Measurements from ENCODE around the gene TCF3.
"Not testable (repeated sequence)": the region's sequence is repeated elsewhere in the genome, so short reads cannot be mapped to it uniquely, and the experiment has no call there.

The TCF3 gene

DNA sequence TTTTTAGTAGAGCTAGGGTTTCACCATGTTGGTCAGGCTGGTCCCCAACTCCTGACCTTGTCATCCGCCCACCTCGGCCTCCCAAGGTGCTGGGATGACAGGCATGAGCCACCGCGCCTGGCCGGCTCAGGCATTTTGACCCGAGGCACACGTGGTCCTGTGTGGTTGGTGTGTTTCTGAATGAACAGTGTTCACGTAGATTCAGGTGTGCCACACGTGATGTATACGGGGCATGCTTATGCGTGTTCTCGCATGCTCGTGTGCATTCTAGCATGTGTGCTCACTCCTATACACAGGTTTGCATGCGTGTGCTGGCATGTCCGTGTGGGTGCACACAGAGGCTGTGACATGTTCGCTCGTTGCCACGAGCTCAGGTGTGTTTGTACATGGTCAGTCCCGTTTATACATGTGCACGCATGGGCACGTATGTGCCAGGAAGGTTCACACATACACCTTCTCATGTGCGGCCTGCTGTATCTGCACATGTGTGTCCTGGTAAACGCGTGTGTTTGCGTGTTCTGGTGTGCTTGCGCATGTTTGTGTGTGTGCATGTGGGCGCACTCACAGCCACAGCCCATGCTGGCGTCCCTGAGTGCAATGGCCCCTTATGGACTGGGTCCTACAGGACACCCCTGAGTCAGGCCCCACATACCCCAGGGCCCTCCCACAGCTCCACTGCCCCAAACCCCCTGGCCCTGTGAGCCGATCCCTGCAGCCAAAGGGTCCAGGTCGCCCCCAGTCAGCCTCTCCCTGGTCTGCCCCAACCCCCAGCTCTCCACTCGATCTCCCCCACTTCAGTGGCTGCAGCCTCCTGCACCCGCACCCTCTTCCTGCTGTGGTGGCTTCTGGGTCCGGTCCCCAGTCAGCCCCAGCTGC is 20.6 kb upstream of the TCF3 start:
- TF ChIP-seq, protein P1, sequence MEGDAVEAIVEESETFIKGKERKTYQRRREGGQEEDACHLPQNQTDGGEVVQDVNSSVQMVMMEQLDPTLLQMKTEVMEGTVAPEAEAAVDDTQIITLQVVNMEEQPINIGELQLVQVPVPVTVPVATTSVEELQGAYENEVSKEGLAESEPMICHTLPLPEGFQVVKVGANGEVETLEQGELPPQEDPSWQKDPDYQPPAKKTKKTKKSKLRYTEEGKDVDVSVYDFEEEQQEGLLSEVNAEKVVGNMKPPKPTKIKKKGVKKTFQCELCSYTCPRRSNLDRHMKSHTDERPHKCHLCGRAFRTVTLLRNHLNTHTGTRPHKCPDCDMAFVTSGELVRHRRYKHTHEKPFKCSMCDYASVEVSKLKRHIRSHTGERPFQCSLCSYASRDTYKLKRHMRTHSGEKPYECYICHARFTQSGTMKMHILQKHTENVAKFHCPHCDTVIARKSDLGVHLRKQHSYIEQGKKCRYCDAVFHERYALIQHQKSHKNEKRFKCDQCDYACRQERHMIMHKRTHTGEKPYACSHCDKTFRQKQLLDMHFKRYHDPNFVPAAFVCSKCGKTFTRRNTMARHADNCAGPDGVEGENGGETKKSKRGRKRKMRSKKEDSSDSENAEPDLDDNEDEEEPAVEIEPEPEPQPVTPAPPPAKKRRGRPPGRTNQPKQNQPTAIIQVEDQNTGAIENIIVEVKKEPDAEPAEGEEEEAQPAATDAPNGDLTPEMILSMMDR (IDR thresholded peaks at IDR 0.05): no peak
- no peak overlapping the region for H3K4me3 ChIP-seq
- no peak overlapping the region for H3K27ac ChIP-seq
- no peak for DNase-seq (ENCODE audit: low spot score)

DNA sequence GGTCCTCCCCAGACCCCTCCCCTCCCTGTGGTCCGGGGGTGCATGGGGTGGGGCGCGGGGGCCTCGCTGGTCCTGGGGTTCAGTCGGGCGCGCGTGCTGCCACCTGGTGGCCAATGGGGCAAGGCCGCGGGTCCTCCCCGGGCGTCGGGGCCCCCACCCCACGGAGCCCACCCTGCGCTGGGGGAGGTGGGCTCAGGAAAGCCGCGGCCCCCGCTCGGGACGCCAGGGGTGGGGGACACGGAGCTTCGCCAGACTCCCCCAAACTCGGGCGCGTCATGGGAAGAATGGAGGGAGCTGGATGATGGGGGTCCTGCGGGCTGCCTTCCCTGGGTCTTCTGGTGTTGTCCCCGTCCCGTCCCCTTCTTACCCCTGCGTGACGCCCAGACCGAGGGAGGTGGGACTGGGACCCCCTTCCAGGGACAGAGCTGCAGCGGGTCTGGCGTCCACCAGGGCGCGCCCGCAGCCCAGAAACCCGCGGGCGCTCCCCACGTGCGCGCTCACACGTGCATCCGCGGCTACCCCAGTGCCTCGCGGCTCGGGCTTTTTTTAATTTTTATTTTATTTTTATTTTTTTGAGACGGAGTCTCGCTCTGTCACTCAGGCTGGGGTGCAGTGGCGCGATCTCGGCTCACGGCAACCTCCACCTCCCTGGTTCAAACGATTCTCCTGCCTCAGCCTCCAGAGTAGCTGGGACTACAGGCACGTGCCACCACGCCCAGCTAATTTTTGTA is 19.8 kb upstream of the TCF3 start:
- TF ChIP-seq, protein P1 (IDR thresholded peaks at IDR 0.05): peak; percentile 74
- Histone ChIP-seq H3K4me3 (peak overlapping the region; percentile 44), H3K27ac (no peak overlapping the region)
- DNase-seq (ENCODE audit: low spot score): no peak

GRCh38 chr19:1671716-1672037 is 19.3 kb upstream of the TCF3 start:
- no peak for DNase-seq (ENCODE audit: low spot score)
- Histone ChIP-seq H3K4me3 (peak overlapping the region; percentile 44), H3K27ac (no peak overlapping the region)
- TF ChIP-seq, protein P1 (IDR thresholded peaks at IDR 0.05): no peak

DNA sequence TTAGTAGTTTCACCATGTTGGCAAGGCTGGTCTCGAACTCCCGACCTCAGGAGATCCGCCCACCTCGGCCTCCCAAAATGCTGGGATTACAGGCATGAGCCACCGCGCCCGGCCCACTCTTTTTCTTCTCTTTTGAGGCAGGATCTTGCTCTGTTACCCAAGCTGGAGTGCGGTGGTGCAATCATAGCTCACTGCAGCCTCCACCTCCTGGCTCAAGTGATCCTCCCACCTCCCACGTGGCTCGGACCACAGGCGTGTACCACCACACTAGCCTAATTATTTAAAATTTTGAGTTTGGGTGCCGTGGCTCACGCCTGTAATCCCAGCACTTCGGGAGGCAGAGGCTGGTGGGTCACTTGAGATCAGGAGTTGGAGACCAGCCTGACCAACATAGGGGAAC is 18.3 kb upstream of the TCF3 start:
- not testable (repeated sequence) for H3K4me3 ChIP-seq; H3K27ac ChIP-seq; DNase-seq (ENCODE audit: low spot score)

GRCh38 chr19:1668486-1669270 is 16.3 kb upstream of the TCF3 start:
- TF ChIP-seq, protein P1 (IDR thresholded peaks at IDR 0.05): no peak
- Histone ChIP-seq H3K27ac (no peak overlapping the region), H3K4me3 (no peak overlapping the region)
- DNase-seq (ENCODE audit: low spot score): no peak

DNA sequence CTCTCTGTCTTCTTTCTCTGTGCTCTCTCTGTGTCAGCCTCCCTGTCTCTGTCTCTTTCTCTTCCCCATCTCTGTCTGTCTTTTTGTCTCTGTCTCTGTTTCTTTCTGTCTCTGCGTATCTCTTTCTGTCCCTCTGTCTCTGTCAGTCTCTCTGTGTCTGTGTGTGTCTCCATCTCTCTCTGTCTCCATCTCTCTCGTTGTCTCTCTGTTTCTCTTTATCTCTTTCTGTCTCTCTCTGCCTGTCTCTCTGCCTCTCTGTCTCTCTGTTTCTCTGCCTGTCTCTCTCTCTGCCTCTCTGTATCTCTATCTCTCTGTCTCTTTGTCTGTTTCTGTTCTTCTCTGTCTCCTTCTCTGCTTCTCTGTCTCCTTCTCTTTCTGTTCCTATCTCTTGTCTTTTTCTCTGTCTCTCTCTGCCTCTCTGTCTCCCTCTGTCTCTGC is 15.7 kb upstream of the TCF3 start:
- no peak overlapping the region for H3K27ac ChIP-seq
- TF ChIP-seq, protein P1 (IDR thresholded peaks at IDR 0.05): no peak
- H3K4me3 ChIP-seq: no peak overlapping the region
- DNase-seq (ENCODE audit: low spot score): no peak

DNA sequence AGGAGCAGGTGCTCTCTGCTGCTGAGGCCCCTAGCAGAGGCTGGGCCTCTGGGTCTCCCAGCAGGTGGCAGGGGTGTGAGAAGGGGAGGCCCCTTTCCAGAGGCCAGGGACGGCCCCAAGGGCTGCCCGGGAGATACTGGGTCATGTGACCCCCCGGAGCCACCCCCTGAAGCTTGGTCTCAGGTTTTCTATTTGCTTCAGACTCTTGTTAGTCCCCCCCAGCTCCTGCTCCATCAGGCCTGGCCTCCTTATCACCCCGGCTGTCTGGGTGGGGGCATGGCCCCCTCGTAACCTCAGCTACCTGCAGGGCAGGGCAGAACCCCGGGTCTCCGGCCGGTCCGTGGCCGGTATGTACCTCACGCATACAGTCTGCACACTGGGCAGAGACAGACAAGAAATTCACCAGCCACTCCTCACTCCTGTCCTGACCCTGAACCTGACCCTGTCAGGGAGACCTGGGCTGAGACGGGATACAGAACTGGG is 13.2 kb upstream of the TCF3 start:
- Histone ChIP-seq H3K27ac (no peak overlapping the region), H3K4me3 (no peak overlapping the region)
- TF ChIP-seq, protein P1 (IDR thresholded peaks at IDR 0.05): no peak
- DNase-seq (ENCODE audit: low spot score): no peak
